VCaP (cell line): Measurements from ENCODE around the gene CD59.
"Not testable (repeated sequence)": the region's sequence is repeated elsewhere in the genome, so short reads cannot be mapped to it uniquely, and the experiment has no call there.

Experiments
- H3K27ac ChIP-seq: fragments of 450-650 bp; 2 replicates; pipeline ENCODE4 v1.5.1; 2017
- CTCF ChIP-seq: fragments of 450-650 bp; conservative IDR thresholded peaks from 2 replicates; pipeline ENCODE4 v1.5.1; 2017; ENCODE audit warnings: mild to moderate bottlenecking, moderate library complexity

CD59 gene

GRCh38 chr11:33712436-33712835 lies 23.8 kb downstream of the CD59 start:
- TF ChIP-seq CTCF = no peak
- H3K27ac ChIP-seq = no peak overlapping the region

DNA sequence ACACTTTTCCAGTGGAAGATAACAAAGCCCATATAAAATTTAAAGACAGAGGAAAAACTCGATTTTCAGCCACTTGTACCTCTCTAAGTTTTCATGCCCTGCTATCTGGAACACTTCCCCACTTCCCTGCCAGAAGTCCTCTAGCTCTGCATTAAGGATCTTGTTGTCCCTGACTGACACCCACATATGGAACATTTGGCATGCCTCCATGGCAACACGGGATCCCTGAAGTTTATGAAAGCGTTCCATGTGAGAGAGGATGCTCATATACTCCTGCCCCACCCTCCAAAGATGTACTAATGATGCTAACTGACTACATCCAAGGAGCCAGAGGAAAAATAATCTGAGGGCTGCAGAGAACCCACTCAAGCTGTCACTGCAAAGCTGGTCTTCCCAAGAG lies 26.8 kb downstream of the CD59 start:
- no peak overlapping the region for H3K27ac ChIP-seq
- no peak for TF ChIP-seq CTCF

DNA sequence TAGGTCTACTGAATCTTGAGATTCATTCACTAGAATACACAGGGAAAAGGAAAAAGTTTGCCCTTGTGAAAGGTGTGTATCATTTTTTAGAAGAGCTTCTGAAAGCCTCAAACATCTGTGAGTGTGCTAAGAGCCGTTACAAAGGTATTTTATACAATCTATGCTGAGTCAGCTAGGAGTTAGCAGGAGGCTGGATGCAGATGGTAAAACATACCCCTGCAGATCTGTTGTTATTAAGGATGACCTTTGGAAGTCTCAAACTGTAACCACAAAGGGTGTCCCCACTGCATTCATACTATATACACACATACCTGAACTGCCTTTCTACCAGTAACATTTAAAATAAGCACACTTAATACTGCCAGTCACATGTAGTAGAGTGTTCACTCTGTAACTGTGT lies 27.2 kb downstream of the CD59 start:
- no peak overlapping the region for H3K27ac ChIP-seq
- TF ChIP-seq CTCF = no peak

GRCh38 chr11:33707831-33708230 lies 28.4 kb downstream of the CD59 start:
- not testable (repeated sequence) for H3K27ac ChIP-seq

- H3K27ac ChIP-seq = no peak overlapping the region
- TF ChIP-seq CTCF = no peak
These were observed 29.3 kb downstream of the CD59 start for GRCh38 chr11:33706966-33707365.

DNA sequence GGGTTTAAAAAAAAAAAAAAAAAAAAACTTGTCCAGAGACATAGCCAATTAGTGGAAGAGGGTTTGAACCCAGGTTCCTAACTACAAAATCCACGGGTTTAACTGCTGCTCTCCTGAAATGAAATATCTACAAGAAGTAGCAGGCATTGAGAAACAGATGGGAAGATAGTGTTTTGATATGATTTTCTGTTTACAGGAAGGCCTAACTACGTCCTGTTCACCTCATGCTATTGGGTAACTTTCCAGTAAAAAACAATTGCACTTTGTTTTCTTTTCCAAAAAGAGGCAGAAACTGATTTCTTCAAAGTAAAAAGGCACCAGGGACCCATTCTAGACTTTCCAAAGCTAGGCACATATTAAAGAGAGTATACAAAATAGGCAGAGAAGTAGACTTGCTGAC lies 29.7 kb downstream of the CD59 start:
- no peak for TF ChIP-seq CTCF

GRCh38 chr11:33704240-33705002 lies 31.8 kb downstream of the CD59 start:
- H3K27ac ChIP-seq = no peak overlapping the region

More for the DNA sequence above, 29.7 kb downstream of the CD59 start:
- no peak overlapping the region for H3K27ac ChIP-seq

More at GRCh38 chr11:33704240-33705002, 31.8 kb downstream of the CD59 start:
- no peak for TF ChIP-seq CTCF
